ENCODE results near the gene SOX8.

The SOX8 gene

DNA sequence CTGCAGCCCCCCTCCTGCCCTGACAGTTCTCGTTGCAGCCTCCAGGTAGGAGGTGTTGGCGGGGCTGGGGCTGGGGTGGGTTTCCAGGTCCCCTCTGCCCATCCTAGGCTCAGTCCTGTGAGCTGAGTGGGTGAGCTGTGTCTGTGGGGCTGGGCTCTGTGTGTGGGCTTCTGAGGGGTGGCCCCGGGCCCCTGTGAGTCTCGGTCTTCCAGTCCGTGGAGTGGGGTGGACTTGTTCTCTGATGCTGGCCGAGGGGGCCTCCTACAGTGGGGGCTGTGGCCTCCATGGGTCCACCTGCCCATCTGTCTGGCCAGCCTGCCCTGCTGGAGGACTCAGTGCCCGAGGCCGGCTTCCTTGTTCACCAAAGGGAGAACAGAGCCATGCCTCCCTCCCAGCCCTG lies 32.7 kb downstream of the SOX8 start:
- DNase-seq (ENCODE audit: low read depth), result no peak
- no peak for TF ChIP-seq CTCF (IDR thresholded peaks at IDR 0.05; ENCODE audit: low read length, missing control alignments)
- no peak overlapping the region for H3K4me3 ChIP-seq (replicated peaks; ENCODE audit: low read depth, low read length)

DNA sequence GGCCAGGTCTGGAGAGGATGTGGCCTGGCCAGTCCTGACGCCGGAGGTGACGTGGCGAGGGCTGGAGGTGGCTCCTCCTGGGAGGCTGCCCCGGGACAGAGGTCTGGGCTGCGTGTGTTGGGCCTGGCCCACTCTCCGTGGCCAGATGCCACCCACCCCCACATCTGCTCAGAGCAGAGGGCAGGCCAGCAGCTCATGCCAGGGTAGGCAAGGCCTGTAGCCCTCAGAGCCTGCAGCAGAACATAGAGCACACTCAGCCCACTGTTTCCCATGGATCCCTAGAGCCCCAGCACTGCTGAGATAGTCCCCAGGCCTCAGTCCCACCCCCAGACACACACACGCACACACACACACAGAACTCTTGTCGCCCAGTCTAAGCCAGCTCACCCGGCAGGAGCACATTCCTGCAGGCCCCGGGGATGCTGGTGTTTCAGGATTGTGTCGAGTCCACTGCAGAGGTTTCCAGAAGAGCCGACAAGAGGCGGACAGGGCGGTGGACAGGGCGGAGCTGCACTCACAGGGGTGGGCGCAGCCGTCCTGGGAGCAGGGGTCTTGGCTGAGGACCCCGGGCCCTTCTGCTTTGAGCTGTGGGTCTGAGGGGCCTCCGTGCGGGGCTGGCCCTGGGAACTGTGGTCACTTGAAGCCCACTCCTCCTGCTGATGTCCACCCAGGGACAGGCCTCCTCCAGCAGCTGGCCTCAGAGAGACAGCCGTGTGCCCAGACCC lies 33.4 kb downstream of the SOX8 start:
- H3K4me3 ChIP-seq (replicated peaks; ENCODE audit: low read depth, low read length), result no peak overlapping the region
- TF ChIP-seq CTCF (IDR thresholded peaks at IDR 0.05; ENCODE audit: low read length, missing control alignments), result no peak
- no peak for DNase-seq (ENCODE audit: low read depth)

DNA sequence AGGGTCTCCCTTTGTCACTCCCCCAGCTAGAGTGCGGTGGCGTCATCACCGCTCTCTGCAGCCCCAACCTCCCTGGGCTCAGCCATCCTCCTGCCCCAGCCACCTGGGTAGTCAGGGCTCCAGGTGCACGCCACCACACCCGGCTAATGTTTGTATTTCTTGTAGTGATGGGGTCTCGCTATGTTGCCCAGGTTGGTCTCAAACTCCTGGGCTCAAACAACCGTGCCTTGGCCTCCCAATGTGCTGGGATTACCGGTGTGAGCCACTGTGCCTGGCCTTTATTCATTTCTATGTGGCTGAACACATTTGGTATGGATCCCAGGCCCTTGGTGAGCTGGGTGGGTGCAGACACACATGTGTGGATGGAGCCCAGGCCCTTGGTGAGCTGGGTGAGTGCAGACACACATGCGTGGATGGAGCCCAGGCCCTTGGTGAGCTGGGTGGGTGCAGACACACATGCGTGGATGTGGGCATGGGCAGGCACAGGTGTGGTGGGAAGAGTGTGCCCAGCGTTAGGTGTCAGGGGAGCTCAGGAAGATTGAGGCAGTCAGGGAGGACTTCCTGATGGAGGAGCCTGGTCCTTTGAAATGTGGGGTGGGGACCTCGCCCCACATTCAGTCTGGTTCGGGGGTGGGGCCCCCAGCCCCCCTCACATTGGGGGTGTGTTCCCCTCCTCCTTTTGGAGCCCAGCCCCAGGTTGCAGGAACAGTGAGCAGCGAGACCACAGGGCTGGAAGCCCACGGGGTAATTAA lies 37.1 kb downstream of the SOX8 start:
- H3K4me3 ChIP-seq (replicated peaks; ENCODE audit: low read depth, low read length), result peak overlapping the region; percentile 0
- no peak for DNase-seq (ENCODE audit: low read depth)
- TF ChIP-seq CTCF (IDR thresholded peaks at IDR 0.05; ENCODE audit: low read length, missing control alignments), result no peak

GRCh38 chr16:1019231-1020090 lies 37.9 kb downstream of the SOX8 start:
- DNase-seq (ENCODE audit: low read depth), result peak; percentile 58
- no peak for TF ChIP-seq CTCF (IDR thresholded peaks at IDR 0.05; ENCODE audit: low read length, missing control alignments)
- peak overlapping the region; percentile 27 for H3K4me3 ChIP-seq (replicated peaks; ENCODE audit: low read depth, low read length)

DNA sequence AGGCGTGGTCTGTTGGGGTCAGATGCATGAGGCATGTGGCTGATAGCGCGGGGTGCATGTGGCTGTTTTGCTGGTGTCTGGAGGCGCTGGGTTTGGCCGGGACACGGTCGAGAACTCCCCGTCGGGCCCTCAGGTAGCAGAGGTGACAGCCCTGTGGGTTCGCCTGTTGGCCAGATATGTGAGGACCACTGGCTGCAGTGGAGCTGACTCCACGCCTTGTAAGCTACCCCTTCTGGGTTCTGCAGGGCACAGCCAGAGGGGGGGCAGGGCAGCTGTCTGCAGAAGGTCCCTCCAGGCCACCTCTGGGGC lies 38.5 kb downstream of the SOX8 start:
- H3K4me3 ChIP-seq (replicated peaks; ENCODE audit: low read depth, low read length), result no peak overlapping the region
- no peak for DNase-seq (ENCODE audit: low read depth)
- TF ChIP-seq CTCF (IDR thresholded peaks at IDR 0.05; ENCODE audit: low read length, missing control alignments), result no peak

- no peak for DNase-seq (ENCODE audit: low read depth)
- no peak for TF ChIP-seq CTCF (IDR thresholded peaks at IDR 0.05; ENCODE audit: low read length, missing control alignments)
- H3K4me3 ChIP-seq (replicated peaks; ENCODE audit: low read depth, low read length), result no peak overlapping the region
Observed at GRCh38 chr16:1020591-1020990, 39.0 kb downstream of the SOX8 start.

All from fibroblast of pulmonary artery (primary cell).